ENCODE data around the gene SYNE2.

Gene SYNE2

GRCh38 chr14:63893701-63894458, 41.1 kb downstream of the SYNE2 start:
- no peak overlapping the region for H2AFZ ChIP-seq (ENCODE audit: low read length, unreplicated experiment)
- peaks cover 23% of the 10 kb centered on the region for H3K4me1 ChIP-seq (ENCODE audit: control insufficient read depth, insufficient read depth, low read length, unreplicated experiment)
- no peak overlapping the region; the same call in 1 of the 2 replicates for H3K4me3 ChIP-seq (ENCODE audit: low read depth, low read length)

GRCh38 chr14:63895510-63895909, 42.7 kb downstream of the SYNE2 start:
- Histone ChIP-seq H2AFZ (ENCODE audit: low read length, unreplicated experiment) (no peak overlapping the region), H3K27ac (ENCODE audit: low read depth, low read length) (no peak overlapping the region; the same call in 1 of the 2 replicates), H3K4me3 (ENCODE audit: low read depth, low read length) (no peak overlapping the region), H3K27me3 (ENCODE audit: insufficient read depth, low read length) (no peaks in the 10 kb centered on the region), H3K4me1 (ENCODE audit: control insufficient read depth, insufficient read depth, low read length, unreplicated experiment) (peaks cover 23% of the 10 kb centered on the region), H3K79me2 (ENCODE audit: control insufficient read depth, insufficient read depth, low read length, unreplicated experiment) (no peaks in the 10 kb centered on the region), H3K36me3 (ENCODE audit: insufficient read depth, low read length) (no peaks in the 10 kb centered on the region)

More at GRCh38 chr14:63893701-63894458, 41.1 kb downstream of the SYNE2 start:
- no peaks in the 10 kb centered on the region for H3K27me3 ChIP-seq (ENCODE audit: insufficient read depth, low read length)
- H3K36me3 ChIP-seq (ENCODE audit: insufficient read depth, low read length), result no peaks in the 10 kb centered on the region
- H3K27ac ChIP-seq (ENCODE audit: low read depth, low read length), result peak overlapping the region; percentile 2; the same call in 1 of the 2 replicates
- H3K79me2 ChIP-seq (ENCODE audit: control insufficient read depth, insufficient read depth, low read length, unreplicated experiment), result no peaks in the 10 kb centered on the region

DNA sequence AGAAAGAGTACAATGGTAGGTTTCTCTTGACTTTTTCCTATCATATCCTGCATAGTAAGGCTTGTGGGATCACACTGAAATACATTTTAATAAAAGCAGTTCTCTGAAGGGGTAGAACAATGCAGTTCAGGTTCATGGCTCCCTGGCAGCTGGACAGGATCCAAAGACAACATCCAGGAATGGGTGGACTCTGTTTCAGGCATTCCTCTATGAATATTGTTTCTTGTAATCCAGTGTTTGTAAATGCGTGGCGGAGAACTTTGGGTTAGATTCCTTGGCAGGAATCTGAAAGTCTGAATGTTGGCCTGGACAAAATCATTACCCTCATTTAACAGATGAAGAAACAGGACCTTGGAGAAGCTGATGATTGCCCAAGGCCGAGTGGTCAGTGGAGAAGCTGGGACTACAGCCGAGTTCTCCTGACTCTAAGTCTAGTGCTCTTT, 43.5 kb downstream of the SYNE2 start:
- Histone ChIP-seq H3K79me2 (ENCODE audit: control insufficient read depth, insufficient read depth, low read length, unreplicated experiment) (no peaks in the 10 kb centered on the region), H3K4me1 (ENCODE audit: control insufficient read depth, insufficient read depth, low read length, unreplicated experiment) (peaks cover 29% of the 10 kb centered on the region), H3K4me3 (ENCODE audit: low read depth, low read length) (peak overlapping the region; percentile 18; the same call in 1 of the 2 replicates), H3K27me3 (ENCODE audit: insufficient read depth, low read length) (no peaks in the 10 kb centered on the region), H3K36me3 (ENCODE audit: insufficient read depth, low read length) (no peaks in the 10 kb centered on the region), H2AFZ (ENCODE audit: low read length, unreplicated experiment) (peak overlapping the region; percentile 26), H3K27ac (ENCODE audit: low read depth, low read length) (peak overlapping the region; percentile 33)

DNA sequence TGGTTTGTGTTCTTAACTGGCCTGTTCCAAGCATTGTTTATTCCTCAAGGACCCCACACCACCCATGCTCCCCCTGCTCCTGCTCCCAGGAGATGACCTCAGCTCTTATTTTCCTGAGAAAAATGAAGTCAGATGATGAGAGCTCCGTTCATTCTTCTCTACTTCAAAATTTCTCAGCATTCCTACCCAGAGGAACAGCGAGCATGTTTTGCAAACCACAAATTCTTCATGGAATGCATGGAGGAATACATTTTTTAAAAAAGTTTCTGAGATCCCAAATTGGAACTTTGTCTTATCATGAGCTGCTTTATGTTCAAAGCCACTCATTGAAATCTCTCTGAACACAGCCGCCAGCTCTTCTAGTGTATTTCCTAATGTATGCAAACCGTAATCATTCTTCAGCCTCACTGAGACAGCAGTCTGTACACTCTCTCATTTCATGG, 44.9 kb downstream of the SYNE2 start:
- Histone ChIP-seq H3K4me1 (ENCODE audit: control insufficient read depth, insufficient read depth, low read length, unreplicated experiment) (peaks cover 27% of the 10 kb centered on the region), H3K27me3 (ENCODE audit: insufficient read depth, low read length) (no peaks in the 10 kb centered on the region), H2AFZ (ENCODE audit: low read length, unreplicated experiment) (no peak overlapping the region), H3K27ac (ENCODE audit: low read depth, low read length) (no peak overlapping the region), H3K79me2 (ENCODE audit: control insufficient read depth, insufficient read depth, low read length, unreplicated experiment) (no peaks in the 10 kb centered on the region), H3K36me3 (ENCODE audit: insufficient read depth, low read length) (no peaks in the 10 kb centered on the region), H3K4me3 (ENCODE audit: low read depth, low read length) (no peak overlapping the region)

GRCh38 chr14:63899953-63900352, 47.1 kb downstream of the SYNE2 start:
- Histone ChIP-seq H3K27me3 (ENCODE audit: insufficient read depth, low read length) (no peaks in the 10 kb centered on the region), H3K27ac (ENCODE audit: low read depth, low read length) (no peak overlapping the region), H2AFZ (ENCODE audit: low read length, unreplicated experiment) (no peak overlapping the region), H3K4me1 (ENCODE audit: control insufficient read depth, insufficient read depth, low read length, unreplicated experiment) (peaks cover 22% of the 10 kb centered on the region), H3K79me2 (ENCODE audit: control insufficient read depth, insufficient read depth, low read length, unreplicated experiment) (no peaks in the 10 kb centered on the region), H3K4me3 (ENCODE audit: low read depth, low read length) (no peak overlapping the region), H3K36me3 (ENCODE audit: insufficient read depth, low read length) (no peaks in the 10 kb centered on the region)

DNA sequence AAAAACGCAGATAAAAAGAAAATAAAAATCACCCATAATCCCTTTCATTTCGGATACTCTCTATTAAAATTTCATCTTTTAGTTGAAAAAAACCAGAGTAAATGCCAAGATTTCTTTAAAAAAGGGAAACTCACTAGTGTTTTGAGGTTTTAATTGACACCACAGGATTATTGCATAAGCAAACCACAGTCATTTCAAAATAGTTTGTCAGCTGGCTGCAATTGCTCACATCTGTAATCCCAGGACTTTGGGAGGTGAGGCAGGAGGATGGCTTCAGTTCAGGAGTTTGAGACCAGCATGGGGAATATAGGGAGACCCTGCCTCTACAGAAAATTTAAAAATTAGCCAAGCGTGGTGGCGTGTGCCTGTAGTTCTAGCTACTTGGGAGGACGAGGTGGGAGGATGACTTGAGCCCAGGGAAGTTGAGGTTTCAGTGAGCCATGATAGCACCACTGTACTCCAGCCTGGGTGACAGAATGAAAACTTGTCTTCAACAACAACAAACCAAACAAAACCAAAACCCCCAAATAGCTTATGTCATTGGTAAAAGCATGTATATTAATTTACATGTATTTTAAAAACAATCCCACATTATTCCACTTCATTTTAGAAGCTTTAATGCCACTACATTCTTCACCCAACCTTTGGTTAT, 48.8 kb downstream of the SYNE2 start:
- H3K79me2 ChIP-seq (ENCODE audit: control insufficient read depth, insufficient read depth, low read length, unreplicated experiment), result no peaks in the 10 kb centered on the region
- no peaks in the 10 kb centered on the region for H3K36me3 ChIP-seq (ENCODE audit: insufficient read depth, low read length)
- no peak overlapping the region for H2AFZ ChIP-seq (ENCODE audit: low read length, unreplicated experiment)
- peaks cover 14% of the 10 kb centered on the region for H3K4me1 ChIP-seq (ENCODE audit: control insufficient read depth, insufficient read depth, low read length, unreplicated experiment)
- no peak overlapping the region for H3K4me3 ChIP-seq (ENCODE audit: low read depth, low read length)
- no peaks in the 10 kb centered on the region for H3K27me3 ChIP-seq (ENCODE audit: insufficient read depth, low read length)
- H3K27ac ChIP-seq (ENCODE audit: low read depth, low read length), result no peak overlapping the region

GRCh38 chr14:63902375-63902976, 49.7 kb downstream of the SYNE2 start:
- H2AFZ ChIP-seq (ENCODE audit: low read length, unreplicated experiment), result no peak overlapping the region
- H3K27me3 ChIP-seq (ENCODE audit: insufficient read depth, low read length), result no peaks in the 10 kb centered on the region
- no peak overlapping the region for H3K4me3 ChIP-seq (ENCODE audit: low read depth, low read length)
- peaks cover 11% of the 10 kb centered on the region for H3K4me1 ChIP-seq (ENCODE audit: control insufficient read depth, insufficient read depth, low read length, unreplicated experiment)
- no peaks in the 10 kb centered on the region for H3K36me3 ChIP-seq (ENCODE audit: insufficient read depth, low read length)
- no peak overlapping the region for H3K27ac ChIP-seq (ENCODE audit: low read depth, low read length)
- no peaks in the 10 kb centered on the region for H3K79me2 ChIP-seq (ENCODE audit: control insufficient read depth, insufficient read depth, low read length, unreplicated experiment)

GRCh38 chr14:63904724-63905123, 51.9 kb downstream of the SYNE2 start:
- peaks cover 27% of the 10 kb centered on the region for H3K4me1 ChIP-seq (ENCODE audit: control insufficient read depth, insufficient read depth, low read length, unreplicated experiment)
- H3K4me3 ChIP-seq (ENCODE audit: low read depth, low read length), result no peak overlapping the region
- no peak overlapping the region for H3K27ac ChIP-seq (ENCODE audit: low read depth, low read length)
- H3K36me3 ChIP-seq (ENCODE audit: insufficient read depth, low read length), result no peaks in the 10 kb centered on the region
- H3K27me3 ChIP-seq (ENCODE audit: insufficient read depth, low read length), result no peaks in the 10 kb centered on the region
- H2AFZ ChIP-seq (ENCODE audit: low read length, unreplicated experiment), result no peak overlapping the region
- no peaks in the 10 kb centered on the region for H3K79me2 ChIP-seq (ENCODE audit: control insufficient read depth, insufficient read depth, low read length, unreplicated experiment)

GRCh38 chr14:63905370-63905769, 52.6 kb downstream of the SYNE2 start:
- Histone ChIP-seq H3K4me1 (ENCODE audit: control insufficient read depth, insufficient read depth, low read length, unreplicated experiment) (peaks cover 33% of the 10 kb centered on the region), H2AFZ (ENCODE audit: low read length, unreplicated experiment) (no peak overlapping the region), H3K4me3 (ENCODE audit: low read depth, low read length) (no peak overlapping the region), H3K27ac (ENCODE audit: low read depth, low read length) (no peak overlapping the region), H3K79me2 (ENCODE audit: control insufficient read depth, insufficient read depth, low read length, unreplicated experiment) (no peaks in the 10 kb centered on the region), H3K36me3 (ENCODE audit: insufficient read depth, low read length) (no peaks in the 10 kb centered on the region), H3K27me3 (ENCODE audit: insufficient read depth, low read length) (no peaks in the 10 kb centered on the region)

GRCh38 chr14:63908667-63909264, 56.0 kb downstream of the SYNE2 start:
- H3K4me1 ChIP-seq (ENCODE audit: control insufficient read depth, insufficient read depth, low read length, unreplicated experiment), result peaks cover 30% of the 10 kb centered on the region
- H3K79me2 ChIP-seq (ENCODE audit: control insufficient read depth, insufficient read depth, low read length, unreplicated experiment), result no peaks in the 10 kb centered on the region
- H3K27ac ChIP-seq (ENCODE audit: low read depth, low read length), result no peak overlapping the region
- H3K27me3 ChIP-seq (ENCODE audit: insufficient read depth, low read length), result no peaks in the 10 kb centered on the region
- H2AFZ ChIP-seq (ENCODE audit: low read length, unreplicated experiment), result peak overlapping the region; percentile 85
- H3K4me3 ChIP-seq (ENCODE audit: low read depth, low read length), result peak overlapping the region; percentile 68
- H3K36me3 ChIP-seq (ENCODE audit: insufficient read depth, low read length), result no peaks in the 10 kb centered on the region
